Measurements from ENCODE around the gene NHLRC4.

Gene NHLRC4

DNA sequence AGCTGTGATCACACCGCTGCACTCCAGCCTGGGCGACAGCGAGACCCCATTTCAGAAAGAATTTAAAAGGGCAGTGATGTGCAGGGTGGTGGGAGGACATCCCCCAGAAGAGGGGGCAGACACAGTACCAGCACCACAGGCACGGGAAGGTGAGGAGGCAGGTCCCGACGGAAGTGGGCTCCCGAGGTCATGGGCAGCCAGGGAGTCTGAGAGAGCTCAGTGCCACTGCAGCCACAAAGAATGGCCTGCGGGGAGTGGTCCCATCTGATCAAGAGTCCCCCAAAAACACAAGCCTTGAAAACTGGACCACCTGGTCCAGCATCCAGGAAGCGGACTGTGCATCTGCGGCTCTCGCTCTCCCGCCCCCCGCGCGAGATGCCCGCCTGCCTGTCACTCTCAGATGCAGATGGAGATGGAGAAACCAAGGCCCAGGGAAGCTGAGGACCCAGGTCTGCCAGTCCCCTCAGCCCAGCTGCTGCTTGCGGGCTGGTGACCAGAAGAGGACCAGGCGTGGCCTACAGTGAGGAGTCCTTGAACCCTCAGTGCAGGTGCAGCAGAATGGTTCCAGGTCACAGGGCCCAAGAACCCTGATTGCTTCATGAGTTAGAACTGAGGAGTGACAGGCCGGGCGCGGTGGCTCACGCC is 43.6 kb upstream of the NHLRC4 start (continued):
- TF ChIP-seq, protein P1, sequence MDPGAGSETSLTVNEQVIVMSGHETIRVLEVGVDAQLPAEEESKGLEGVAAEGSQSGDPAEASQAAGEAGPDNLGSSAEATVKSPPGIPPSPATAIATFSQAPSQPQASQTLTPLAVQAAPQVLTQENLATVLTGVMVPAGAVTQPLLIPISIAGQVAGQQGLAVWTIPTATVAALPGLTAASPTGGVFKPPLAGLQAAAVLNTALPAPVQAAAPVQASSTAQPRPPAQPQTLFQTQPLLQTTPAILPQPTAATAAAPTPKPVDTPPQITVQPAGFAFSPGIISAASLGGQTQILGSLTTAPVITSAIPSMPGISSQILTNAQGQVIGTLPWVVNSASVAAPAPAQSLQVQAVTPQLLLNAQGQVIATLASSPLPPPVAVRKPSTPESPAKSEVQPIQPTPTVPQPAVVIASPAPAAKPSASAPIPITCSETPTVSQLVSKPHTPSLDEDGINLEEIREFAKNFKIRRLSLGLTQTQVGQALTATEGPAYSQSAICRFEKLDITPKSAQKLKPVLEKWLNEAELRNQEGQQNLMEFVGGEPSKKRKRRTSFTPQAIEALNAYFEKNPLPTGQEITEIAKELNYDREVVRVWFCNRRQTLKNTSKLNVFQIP (CRISPR knock-in tag; IDR thresholded peaks at IDR 0.05; ENCODE audit: borderline replicate concordance, low read depth) = no peak
- TF ChIP-seq ZC3H10 (CRISPR knock-in tag; IDR thresholded peaks at IDR 0.05) = no peak
- TF ChIP-seq ZFP3 (CRISPR knock-in tag; IDR thresholded peaks at IDR 0.05) = no peak

DNA sequence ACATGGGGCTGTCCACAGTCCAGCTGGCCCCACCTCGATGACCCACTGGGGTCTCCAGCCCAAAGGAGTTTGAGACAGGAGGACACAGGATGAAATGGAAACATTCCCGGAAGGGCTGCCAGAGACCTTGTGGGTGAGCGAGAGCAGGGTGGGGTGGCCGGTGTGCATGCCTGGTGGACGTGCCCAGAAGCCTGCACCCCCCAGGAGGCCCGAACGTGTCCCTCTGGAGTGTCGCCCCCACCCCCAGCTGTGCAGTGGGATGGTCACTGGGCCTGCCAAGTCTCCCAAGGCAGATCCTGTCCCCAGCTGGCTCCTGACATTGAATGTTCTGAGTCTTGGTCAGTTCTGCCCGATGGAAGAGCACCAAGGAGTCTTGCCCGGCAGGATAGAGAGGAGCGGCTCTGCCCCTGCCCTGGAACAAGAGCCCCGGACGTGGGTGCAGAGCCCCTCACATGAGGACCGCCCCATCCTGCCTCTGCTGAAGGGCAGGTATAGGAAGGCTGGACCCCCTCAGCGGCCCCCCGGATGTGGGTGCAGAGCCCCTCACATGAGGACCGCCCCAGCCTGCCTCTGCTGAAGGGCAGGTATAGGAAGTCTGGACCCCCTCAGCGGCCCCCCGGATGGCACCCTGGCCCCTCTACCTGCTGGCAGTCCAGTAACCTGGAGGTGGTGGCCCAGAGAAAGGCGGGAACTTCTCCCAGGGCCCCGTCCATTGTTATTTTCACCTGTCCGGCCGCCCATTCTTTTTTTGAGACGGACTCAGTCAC is 42.3 kb upstream of the NHLRC4 start:
- ATAC-seq = no peak
- TF ChIP-seq ZC3H10 (CRISPR knock-in tag; IDR thresholded peaks at IDR 0.05) (no peak), BACH2 (CRISPR knock-in tag; IDR thresholded peaks at IDR 0.05; ENCODE audit: borderline replicate concordance) (no peak)

GRCh38 chr16:525123-525519 is 41.7 kb upstream of the NHLRC4 start:
- ATAC-seq = no peak
- no peak for TF ChIP-seq ZC3H10 (CRISPR knock-in tag; IDR thresholded peaks at IDR 0.05)
- TF ChIP-seq OSR1 (CRISPR knock-in tag; IDR thresholded peaks at IDR 0.05) = no peak
- no peak for TF ChIP-seq GLIS3 (CRISPR knock-in tag; IDR thresholded peaks at IDR 0.05)
- TF ChIP-seq, protein P2, sequence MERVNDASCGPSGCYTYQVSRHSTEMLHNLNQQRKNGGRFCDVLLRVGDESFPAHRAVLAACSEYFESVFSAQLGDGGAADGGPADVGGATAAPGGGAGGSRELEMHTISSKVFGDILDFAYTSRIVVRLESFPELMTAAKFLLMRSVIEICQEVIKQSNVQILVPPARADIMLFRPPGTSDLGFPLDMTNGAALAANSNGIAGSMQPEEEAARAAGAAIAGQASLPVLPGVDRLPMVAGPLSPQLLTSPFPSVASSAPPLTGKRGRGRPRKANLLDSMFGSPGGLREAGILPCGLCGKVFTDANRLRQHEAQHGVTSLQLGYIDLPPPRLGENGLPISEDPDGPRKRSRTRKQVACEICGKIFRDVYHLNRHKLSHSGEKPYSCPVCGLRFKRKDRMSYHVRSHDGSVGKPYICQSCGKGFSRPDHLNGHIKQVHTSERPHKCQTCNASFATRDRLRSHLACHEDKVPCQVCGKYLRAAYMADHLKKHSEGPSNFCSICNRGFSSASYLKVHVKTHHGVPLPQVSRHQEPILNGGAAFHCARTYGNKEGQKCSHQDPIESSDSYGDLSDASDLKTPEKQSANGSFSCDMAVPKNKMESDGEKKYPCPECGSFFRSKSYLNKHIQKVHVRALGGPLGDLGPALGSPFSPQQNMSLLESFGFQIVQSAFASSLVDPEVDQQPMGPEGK (CRISPR knock-in tag; IDR thresholded peaks at IDR 0.05; ENCODE audit: borderline replicate concordance) = no peak

DNA sequence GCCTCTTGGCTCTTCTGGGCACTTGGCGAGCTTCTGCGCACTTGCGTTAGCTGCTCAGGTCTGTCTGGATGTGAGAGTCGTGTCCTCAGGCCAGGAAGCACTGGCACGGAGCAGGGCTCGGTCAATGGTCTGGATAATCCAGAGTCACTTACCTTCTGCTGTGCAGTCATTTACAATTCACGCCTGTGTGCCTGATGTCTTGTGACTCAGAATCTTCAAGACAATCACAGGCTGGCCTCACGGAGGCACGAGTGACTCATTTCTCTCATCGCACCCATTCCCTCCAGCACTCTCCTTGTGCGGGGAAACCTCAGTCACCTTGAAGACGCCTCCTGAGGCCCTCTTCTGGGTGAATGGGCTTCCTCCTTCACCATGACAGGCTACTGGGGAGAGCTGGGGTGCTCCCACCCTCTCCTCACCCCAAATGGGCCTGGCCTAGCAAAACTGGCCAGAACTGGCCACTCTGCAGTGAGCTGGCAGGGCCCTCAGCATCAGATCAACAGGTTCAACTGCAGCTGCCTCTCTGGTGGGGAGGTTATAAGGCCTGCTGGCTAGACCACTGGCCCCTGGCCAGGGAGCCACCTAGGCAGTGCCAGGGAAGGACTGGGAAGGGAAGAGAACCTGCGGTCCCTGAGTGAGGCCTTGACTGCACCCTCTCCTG is 41.2 kb upstream of the NHLRC4 start:
- peak; percentile 43 for ATAC-seq
- TF ChIP-seq ZNF8 (CRISPR knock-in tag; IDR thresholded peaks at IDR 0.05) (no peak), ZNF70 (CRISPR knock-in tag; IDR thresholded peaks at IDR 0.05) (no peak), ZC3H10 (CRISPR knock-in tag; IDR thresholded peaks at IDR 0.05) (no peak), ESRRG (CRISPR knock-in tag; IDR thresholded peaks at IDR 0.05) (no peak), ARNTL (CRISPR knock-in tag; IDR thresholded peaks at IDR 0.05; ENCODE audit: borderline replicate concordance, low read depth) (no peak), BACH2 (CRISPR knock-in tag; IDR thresholded peaks at IDR 0.05; ENCODE audit: borderline replicate concordance) (no peak)
- TF ChIP-seq, protein P3, sequence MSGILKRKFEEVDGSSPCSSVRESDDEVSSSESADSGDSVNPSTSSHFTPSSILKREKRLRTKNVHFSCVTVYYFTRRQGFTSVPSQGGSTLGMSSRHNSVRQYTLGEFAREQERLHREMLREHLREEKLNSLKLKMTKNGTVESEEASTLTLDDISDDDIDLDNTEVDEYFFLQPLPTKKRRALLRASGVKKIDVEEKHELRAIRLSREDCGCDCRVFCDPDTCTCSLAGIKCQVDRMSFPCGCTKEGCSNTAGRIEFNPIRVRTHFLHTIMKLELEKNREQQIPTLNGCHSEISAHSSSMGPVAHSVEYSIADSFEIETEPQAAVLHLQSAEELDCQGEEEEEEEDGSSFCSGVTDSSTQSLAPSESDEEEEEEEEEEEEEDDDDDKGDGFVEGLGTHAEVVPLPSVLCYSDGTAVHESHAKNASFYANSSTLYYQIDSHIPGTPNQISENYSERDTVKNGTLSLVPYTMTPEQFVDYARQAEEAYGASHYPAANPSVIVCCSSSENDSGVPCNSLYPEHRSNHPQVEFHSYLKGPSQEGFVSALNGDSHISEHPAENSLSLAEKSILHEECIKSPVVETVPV (CRISPR knock-in tag; IDR thresholded peaks at IDR 0.05) = no peak

- ATAC-seq = peak; percentile 34
- TF ChIP-seq OSR1 (CRISPR knock-in tag; IDR thresholded peaks at IDR 0.05) = no peak
- no peak for TF ChIP-seq ZFP30 (CRISPR knock-in tag; IDR thresholded peaks at IDR 0.05)
- no peak for TF ChIP-seq GLIS3 (CRISPR knock-in tag; IDR thresholded peaks at IDR 0.05)
- no peak for TF ChIP-seq ISL1 (CRISPR knock-in tag; IDR thresholded peaks at IDR 0.05)
- no peak for TF ChIP-seq PPARA (CRISPR knock-in tag; IDR thresholded peaks at IDR 0.05; ENCODE audit: borderline replicate concordance)
- no peak for TF ChIP-seq CREB5 (CRISPR knock-in tag; IDR thresholded peaks at IDR 0.05; ENCODE audit: low read depth)
- TF ChIP-seq TCF4 (CRISPR knock-in tag; IDR thresholded peaks at IDR 0.05; ENCODE audit: borderline replicate concordance) = no peak
- TF ChIP-seq ZNF565 (CRISPR knock-in tag; conservative IDR thresholded peaks at IDR 0.05; ENCODE audit: low read depth) = no peak
Observed at GRCh38 chr16:526181-527014, 40.4 kb upstream of the NHLRC4 start.

Data from SK-N-SH treated with all-trans-retinoic acid at 6 μM for 48 hours (cell line).